Caki2 (cell line): Measurements from ENCODE around the gene CLDN18. TPM values are rescaled to one million over a fixed set of nuclear protein-coding genes. Genes with fewer than 3 reads are reported as not detected.

Experiments
- DNase-seq: peaks from one replicate; pipeline ENCODE4 v3.0.0-alpha.2; 2015; ENCODE audit warnings: low read depth
- in situ Hi-C: cut with HindIII; loops from 2 replicates; pipeline ENCODE4 v1.10.0; 2016; ENCODE audit warnings: low sequenced_read_pairs, low pct_unique_long_range_greater_than_20kb, mixed read lengths
- total RNA-seq: library from RNA; depleted of rRNA; stranded (reverse); fragments of >200 nt; shearing (Covaris generic); gene quantifications from 2 replicates; pipeline ENCODE4 v1.2.3, GENCODE V29; 2014; ENCODE audit warnings: low replicate concordance; rRNA removed

Gene CLDN18
- total RNA-seq, 1 experiment from 2014 or later: not detected

DNA sequence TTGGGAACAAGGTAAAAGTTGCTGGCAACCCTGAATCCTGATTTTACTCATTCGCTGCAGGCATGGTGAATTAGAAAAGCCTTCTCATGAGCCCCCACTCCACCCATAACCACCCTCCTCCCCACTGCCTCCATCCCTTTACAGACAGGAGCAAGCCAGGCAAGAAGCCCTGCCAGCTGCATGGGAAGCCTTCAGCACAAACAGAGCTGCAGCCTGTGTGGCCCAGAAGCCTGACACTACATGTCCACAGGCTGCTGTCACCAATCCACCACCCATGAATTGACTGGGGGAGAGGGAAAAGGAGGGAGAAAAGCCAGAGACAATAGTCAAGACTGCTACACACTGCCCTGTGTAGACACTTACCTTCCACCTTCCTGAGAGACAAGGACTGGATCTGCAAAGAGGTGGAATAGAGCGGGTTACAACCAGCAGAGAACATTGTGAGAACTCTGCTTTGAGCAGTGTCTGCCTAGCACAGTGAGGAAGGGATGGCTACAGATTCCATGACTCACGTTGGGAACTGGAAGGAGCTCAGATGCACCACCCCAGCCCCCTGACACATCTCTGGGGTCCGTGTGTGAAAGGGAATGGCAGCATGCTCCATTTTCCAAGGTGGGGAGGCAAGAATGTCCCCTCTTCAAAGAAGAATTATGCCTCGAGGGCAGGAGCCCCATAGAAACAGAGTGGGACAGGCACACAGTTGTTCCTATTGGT is 71.6 kb downstream of the CLDN18 start:
- in situ Hi-C loops: no loop called here
- no peak for DNase-seq

- in situ Hi-C loops: no loop called here
- peak; percentile 82 for DNase-seq
Observed at GRCh38 chr3:138082085-138082991, 72.4 kb downstream of the CLDN18 start.

DNA sequence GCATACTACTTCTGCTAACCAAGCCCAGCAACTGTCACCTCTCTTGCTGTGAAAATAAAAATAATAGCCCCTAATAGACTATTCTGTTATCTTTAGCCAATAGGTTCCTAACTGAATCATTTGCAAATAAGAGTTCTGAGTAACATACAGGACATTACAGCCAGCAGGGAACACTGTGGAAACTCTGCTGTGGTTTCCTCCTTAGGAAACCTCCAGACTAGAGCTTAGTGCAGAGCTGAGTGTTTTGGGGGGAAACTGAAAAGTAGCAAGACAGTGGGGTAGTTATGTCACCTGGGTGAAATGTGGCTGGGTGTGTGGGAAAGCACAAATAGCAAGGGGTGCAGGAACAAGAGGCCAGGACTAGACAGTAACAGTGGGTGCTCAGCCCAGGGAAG is 73.0 kb downstream of the CLDN18 start:
- in situ Hi-C loops: no loop called here
- no peak for DNase-seq

Other genes with a start within 250 kb of the CLDN18 start
- not detected in 2 replicates for gene SOX14, start 245.8 kb upstream of the CLDN18 start, total RNA-seq
- gene DZIP1L, start 105.4 kb downstream of the CLDN18 start, total RNA-seq: 6.3 and 8.9 TPM in 2 replicates
- gene A4GNT, start 122.2 kb downstream of the CLDN18 start, total RNA-seq: not detected in 2 replicates
- gene DBR1, start 164.8 kb downstream of the CLDN18 start, total RNA-seq: 11.3 and 11.9 TPM in 2 replicates
- gene ARMC8, start 177.1 kb downstream of the CLDN18 start, total RNA-seq: 24.4 and 26.1 TPM in 2 replicates